ENCODE measurements around the gene NRIP2.
A peak's percentile ranks its signal among the peaks of the same experiment; 100 is the strongest.

NRIP2 gene

DNA sequence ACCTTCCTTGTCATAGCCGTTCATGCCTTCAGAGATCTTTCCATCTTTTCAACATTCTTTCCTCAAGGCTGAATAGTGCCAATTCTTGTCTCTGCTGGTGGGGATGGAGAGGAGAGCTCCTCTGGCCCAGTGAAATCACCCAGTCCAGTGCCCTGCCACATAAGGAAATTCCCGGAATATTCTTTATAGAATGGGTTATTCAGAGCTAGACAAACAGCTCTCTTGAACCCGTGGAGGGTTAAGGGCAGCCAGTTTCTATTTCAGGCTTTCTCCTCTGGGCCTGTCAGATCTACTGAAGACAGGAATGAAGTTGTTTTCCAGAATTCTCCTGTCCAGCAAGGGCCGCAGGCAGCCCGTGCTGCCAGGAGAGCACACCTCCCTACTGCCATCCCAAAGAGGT is 8.1 kb upstream of the NRIP2 start:
- DNase-seq: no peak

DNA sequence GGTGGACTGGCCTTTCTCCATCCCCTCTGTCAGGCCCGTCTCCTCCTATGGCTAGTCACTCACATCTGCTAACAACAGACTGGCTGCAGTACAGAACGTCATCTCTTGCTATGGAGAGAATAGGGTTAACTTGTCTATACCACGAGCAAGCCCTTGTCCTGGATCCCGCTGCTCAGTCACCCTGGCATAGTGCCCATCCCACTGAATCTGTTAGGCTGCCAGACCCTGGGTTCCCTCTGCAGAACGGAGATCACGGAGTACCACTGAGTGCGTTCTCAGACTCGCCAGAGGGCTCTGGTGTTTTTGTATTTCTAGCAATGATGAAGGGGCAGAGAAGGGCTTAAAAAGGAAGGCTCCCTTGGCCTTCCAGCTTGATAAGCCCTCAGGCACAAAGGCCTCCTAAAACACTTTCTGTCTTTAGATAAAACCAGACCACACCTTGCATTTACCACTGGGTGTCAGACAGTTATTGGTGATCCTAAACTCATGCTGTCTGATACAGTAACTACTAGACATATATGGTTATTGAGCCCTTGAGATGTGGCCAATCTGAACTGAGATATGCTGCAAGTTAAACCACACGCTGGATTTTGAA is 6.3 kb upstream of the NRIP2 start:
- DNase-seq: no peak

GRCh38 chr12:2836574-2836973 is 1.7 kb upstream of the NRIP2 start:
- no peak for DNase-seq

- peak; percentile 65 for DNase-seq
These were observed 1.0 kb upstream of the NRIP2 start for GRCh38 chr12:2835691-2836403.

GRCh38 chr12:2833810-2834209 is 1.0 kb downstream of the NRIP2 start:
- no peak for DNase-seq

- DNase-seq: no peak
These were observed 1.5 kb downstream of the NRIP2 start for GRCh38 chr12:2833327-2833726.

DNA sequence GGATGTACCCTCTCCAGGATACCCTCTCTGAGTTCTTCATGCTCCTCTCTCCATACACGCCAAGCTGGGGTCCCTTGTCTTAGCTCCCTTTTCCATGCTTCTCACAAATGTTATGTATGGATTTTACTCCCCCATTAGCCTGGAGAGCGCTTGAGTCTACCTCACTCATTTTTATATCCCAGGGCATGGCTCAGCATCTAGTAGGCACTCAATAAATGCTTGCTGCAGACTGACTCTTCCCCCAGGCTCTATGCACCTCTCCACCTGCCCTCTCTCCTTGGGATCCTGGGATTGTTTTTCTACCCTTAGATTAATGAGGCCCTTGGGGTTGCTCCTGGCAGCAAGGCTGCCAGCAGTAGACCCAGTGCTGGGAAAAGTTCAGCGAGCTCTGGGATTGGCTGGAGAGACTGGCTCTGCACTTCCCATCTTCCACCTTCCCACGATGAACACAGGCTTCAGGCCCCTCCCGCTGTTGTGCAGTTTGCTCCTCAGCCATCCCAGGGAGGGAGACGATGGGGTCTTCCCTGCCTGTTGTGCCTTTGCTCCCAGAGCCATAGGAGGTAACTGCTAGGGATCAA is 2.2 kb downstream of the NRIP2 start:
- DNase-seq: peak; percentile 67

- DNase-seq: no peak
These were observed 5.6 kb downstream of the NRIP2 start for GRCh38 chr12:2829275-2829674.

- DNase-seq: no peak
These were observed 7.9 kb downstream of the NRIP2 start for GRCh38 chr12:2826721-2827515.

GRCh38 chr12:2826036-2826435 is 8.8 kb downstream of the NRIP2 start:
- no peak for DNase-seq

- no peak for DNase-seq
These were observed 9.7 kb downstream of the NRIP2 start for GRCh38 chr12:2825132-2825531.

DNA sequence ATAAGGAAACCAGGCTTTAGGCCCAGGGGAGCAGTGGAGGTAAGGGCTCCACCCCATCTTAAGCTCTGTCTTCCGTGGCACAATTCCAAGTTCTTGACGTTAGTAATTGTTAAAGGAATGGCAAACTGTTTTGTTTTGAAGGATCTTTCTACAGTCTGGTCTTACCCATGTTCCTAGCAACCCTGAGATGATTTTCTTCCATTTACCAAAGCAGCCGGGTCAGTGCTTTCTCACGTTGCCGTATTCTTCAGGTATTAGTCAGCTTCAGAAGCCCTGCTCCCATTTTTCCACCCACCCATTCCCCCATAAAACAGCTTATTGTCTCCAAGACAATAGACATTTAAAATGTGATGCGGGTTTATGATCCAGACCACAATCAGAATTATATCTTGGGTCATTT is 10.3 kb downstream of the NRIP2 start:
- DNase-seq: no peak

GRCh38 chr12:2823483-2823882 is 11.4 kb downstream of the NRIP2 start:
- no peak for DNase-seq

DNA sequence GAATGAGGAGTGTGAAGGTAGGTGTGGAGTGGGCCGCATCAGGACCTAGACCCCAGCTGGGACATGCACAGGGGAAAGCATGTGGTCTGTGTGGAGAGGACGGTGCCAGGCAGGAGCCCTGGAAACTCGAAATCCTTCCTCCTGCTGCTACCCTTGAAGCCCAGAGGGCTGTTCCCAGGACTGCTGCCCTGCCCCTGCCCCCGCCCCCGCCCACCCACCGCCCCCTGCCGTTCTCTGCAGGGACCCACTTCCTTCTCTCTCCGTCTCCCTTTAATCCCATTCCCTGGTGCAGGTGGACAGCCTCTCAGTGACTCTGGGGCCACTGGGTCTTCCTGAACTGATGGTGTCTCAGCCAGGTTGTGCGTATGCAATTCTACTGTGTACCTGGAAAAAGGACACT is 14.4 kb downstream of the NRIP2 start:
- DNase-seq: no peak

DNA sequence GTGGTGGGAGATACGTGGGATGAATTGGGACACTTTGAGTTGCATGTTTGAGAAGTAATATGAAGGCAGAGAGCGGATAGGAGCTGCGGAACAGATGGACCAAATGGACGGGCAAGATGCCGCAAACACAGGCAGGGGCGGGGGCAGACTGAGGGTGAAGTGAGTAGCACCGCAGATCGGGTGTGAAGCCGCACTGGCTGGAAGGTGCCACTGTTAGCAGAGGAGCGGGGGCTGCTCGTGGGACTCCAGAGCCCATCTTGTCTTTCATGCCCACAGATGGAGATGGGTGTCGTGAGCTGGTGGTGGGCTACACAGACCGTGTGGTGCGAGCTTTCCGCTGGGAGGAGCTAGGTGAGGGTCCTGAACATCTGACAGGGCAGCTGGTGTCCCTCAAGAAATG is 15.0 kb downstream of the NRIP2 start:
- no peak for DNase-seq

DNA sequence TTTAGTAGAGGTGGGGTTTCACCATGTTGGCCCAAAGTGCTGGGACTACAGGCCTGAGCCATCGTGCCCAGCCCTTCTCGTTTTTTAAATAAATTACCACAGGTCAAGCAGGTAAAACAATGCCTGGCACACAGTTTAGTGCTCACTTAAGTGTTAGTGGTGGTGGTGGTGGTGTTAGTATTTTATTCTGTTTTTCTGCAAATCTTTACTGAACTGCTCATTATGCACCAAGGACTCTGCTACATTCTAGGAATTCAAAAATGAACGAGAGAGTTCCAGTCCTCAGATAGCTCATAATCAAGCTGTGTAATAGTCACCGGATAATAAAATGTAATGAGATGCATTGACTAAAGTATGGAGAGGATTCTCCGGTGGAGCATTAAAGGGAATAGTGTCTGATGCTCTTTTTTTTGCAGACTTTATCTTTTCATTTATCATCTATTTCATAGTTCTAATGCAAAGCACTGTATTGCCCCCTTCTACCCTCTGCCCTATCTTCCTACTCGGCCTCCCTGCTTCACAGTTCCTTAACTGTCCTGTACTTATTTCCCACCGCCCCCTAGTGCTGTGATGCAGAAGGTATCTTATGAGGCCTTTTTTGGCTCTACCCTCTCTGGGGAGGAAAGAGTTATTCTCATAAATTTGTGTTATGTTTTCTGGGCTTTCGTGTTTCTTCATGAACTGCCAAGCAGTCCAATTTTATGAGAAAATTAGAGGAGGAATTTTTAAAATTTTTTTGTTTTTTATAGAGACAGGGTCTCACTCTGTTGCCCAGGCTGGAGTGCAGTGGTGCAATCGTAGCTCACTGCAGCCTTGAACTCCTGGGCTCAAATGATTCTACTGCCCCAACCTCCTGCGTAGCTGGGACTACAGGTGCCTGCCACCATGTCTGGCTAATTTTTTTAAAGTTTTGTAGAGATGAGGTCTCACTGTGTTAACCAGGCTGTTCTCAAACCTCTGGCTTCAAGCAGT is 21.3 kb downstream of the NRIP2 start:
- DNase-seq: peak; percentile 48

- DNase-seq: peak; percentile 99
These were observed 22.3 kb downstream of the NRIP2 start, which contains the start of gene ITFG2 for GRCh38 chr12:2812290-2813213. Gene ITFG2 (plus strand): TSS chr12:2812668. CDS start chr12:2812761, 93 bp downstream.

GRCh38 chr12:2811801-2812200 is 23.0 kb downstream of the NRIP2 start:
- no peak for DNase-seq

- no peak for DNase-seq
These were observed 28.1 kb downstream of the NRIP2 start for GRCh38 chr12:2806700-2807099.

GRCh38 chr12:2805143-2805520 is 29.7 kb downstream of the NRIP2 start:
- DNase-seq: no peak
